ENCODE results near the gene OTX1.
"Not testable (repeated sequence)": the region's sequence is repeated elsewhere in the genome, so short reads cannot be mapped to it uniquely, and the experiment has no call there.

The OTX1 gene
- 0 to 0.12 (median 0) reads per million in 18 experiments for total RNA-seq

- no peak for DNase-seq
These were observed at the start of gene OTX1 for GRCh38 chr2:63050334-63051041. Gene OTX1 (plus strand): TSS chr2:63050830. CDS start chr2:63052991, 2,161 bp downstream.

GRCh38 chr2:63001576-63001975, 49.1 kb upstream of the OTX1 start:
- no peak for DNase-seq

- DNase-seq: no peak
These were observed 47.3 kb upstream of the OTX1 start for GRCh38 chr2:63003351-63003750.

GRCh38 chr2:63007813-63008458, 42.7 kb upstream of the OTX1 start:
- no peak for DNase-seq

- DNase-seq: no peak
These were observed 41.8 kb upstream of the OTX1 start for GRCh38 chr2:63008838-63009237.

GRCh38 chr2:63009490-63009889, 41.1 kb upstream of the OTX1 start:
- DNase-seq: no peak

- DNase-seq: no peak
These were observed 38.1 kb upstream of the OTX1 start for GRCh38 chr2:63012541-63012940.

GRCh38 chr2:63013438-63013837, 37.2 kb upstream of the OTX1 start:
- no peak for DNase-seq

GRCh38 chr2:63015389-63015788, 35.2 kb upstream of the OTX1 start:
- DNase-seq: no peak

GRCh38 chr2:63018439-63018838, 32.2 kb upstream of the OTX1 start:
- no peak for DNase-seq

GRCh38 chr2:63019686-63020085, 30.9 kb upstream of the OTX1 start:
- DNase-seq: not testable (repeated sequence)

GRCh38 chr2:63023444-63023843, 27.2 kb upstream of the OTX1 start:
- peak; percentile 8 to 23 for DNase-seq

GRCh38 chr2:63027220-63027619, 23.4 kb upstream of the OTX1 start:
- no peak for DNase-seq

- no peak for DNase-seq
These were observed 21.6 kb upstream of the OTX1 start for GRCh38 chr2:63029058-63029457.

- DNase-seq: no peak
These were observed 16.1 kb upstream of the OTX1 start for GRCh38 chr2:63034526-63034925.

- DNase-seq: no peak
These were observed 15.5 kb upstream of the OTX1 start for GRCh38 chr2:63035169-63035568.

- DNase-seq: no peak
These were observed 15.0 kb upstream of the OTX1 start for GRCh38 chr2:63035660-63036059.

GRCh38 chr2:63038034-63038433, 12.6 kb upstream of the OTX1 start:
- no peak for DNase-seq

GRCh38 chr2:63040586-63040985, 10.0 kb upstream of the OTX1 start:
- DNase-seq: no peak

- DNase-seq: no peak
These were observed 9.0 kb upstream of the OTX1 start for GRCh38 chr2:63041592-63041991.

- no peak for DNase-seq
These were observed 6.0 kb upstream of the OTX1 start for GRCh38 chr2:63044362-63045327.

- DNase-seq: no peak
These were observed 4.1 kb upstream of the OTX1 start for GRCh38 chr2:63046552-63046951.

- DNase-seq: no peak
These were observed 3.7 kb upstream of the OTX1 start for GRCh38 chr2:63046961-63047320.
